Measurements from ENCODE around the gene PDE9A. TPM values are rescaled to one million over a fixed set of nuclear protein-coding genes. Genes with fewer than 3 reads are reported as not detected.

PDE9A gene
- total and polyA plus RNA-seq, 2 donors (not counting 1 experiment from before 2014, with no cell fraction given) = 0.34 to 5.8 TPM

DNA sequence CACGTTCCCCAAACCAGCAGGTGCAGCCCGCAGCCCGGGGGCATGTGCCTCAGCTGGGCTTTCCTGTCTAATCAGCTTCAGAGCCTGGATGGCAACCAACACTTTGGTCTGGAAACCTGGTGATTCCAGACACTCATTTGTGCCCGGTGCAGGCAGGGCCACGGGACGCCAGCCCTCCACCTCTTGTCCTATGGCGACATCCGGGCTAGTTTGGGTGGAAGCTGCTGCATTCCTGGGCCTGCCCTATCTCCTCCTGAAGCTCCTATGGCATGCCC lies 114.1 kb downstream of the PDE9A start:
- no peak overlapping the region for H3K4me3 ChIP-seq (ENCODE audit: control extremely low read depth in 1 of 5, extremely low read depth in 1 of 5, insufficient read depth in 1 of 5, low read depth in 2 of 5, low read length in 4 of 5)
- H3K4me1 Mint-ChIP-seq = no peaks in the 10 kb centered on the region
- H3K4me3 Mint-ChIP-seq = no peak overlapping the region
- no peak overlapping the region for H3K27ac Mint-ChIP-seq
- H3K9me3 ChIP-seq (ENCODE audit: control extremely low read depth in 1 of 3, control insufficient read depth in 2 of 3, insufficient read depth in 1 of 3, low read length in 2 of 3) = no peaks in the 10 kb centered on the region
- intact Hi-C loops (cut with micrococcal nuclease) = no loop called here
- TF ChIP-seq, protein P1, sequence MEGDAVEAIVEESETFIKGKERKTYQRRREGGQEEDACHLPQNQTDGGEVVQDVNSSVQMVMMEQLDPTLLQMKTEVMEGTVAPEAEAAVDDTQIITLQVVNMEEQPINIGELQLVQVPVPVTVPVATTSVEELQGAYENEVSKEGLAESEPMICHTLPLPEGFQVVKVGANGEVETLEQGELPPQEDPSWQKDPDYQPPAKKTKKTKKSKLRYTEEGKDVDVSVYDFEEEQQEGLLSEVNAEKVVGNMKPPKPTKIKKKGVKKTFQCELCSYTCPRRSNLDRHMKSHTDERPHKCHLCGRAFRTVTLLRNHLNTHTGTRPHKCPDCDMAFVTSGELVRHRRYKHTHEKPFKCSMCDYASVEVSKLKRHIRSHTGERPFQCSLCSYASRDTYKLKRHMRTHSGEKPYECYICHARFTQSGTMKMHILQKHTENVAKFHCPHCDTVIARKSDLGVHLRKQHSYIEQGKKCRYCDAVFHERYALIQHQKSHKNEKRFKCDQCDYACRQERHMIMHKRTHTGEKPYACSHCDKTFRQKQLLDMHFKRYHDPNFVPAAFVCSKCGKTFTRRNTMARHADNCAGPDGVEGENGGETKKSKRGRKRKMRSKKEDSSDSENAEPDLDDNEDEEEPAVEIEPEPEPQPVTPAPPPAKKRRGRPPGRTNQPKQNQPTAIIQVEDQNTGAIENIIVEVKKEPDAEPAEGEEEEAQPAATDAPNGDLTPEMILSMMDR (IDR thresholded peaks at IDR 0.05) = no peak
- TF ChIP-seq EZH2 (IDR thresholded peaks at IDR 0.05; ENCODE audit: borderline replicate concordance, insufficient read depth, low read depth, low read length, poor library complexity, severe bottlenecking) = no peak
- no peak for ATAC-seq (ENCODE audit: low read depth)
- H3K4me2 ChIP-seq (replicated peaks; ENCODE audit: low read depth, low read length, poor library complexity, severe bottlenecking) = no peak overlapping the region
- no peaks in the 10 kb centered on the region for H3K79me2 ChIP-seq (ENCODE audit: control insufficient read depth, insufficient read depth, low read length)
- no peaks in the 10 kb centered on the region for H3K27me3 Mint-ChIP-seq
- ChIA-PET POLR2A (interaction anchor here (0.8 kb wide), 1 partner anchor 10 kb away, joined by 3 read pairs; no protein-coding TSS in a partner anchor), CTCF (no interaction called here)
- H3K4me1 ChIP-seq (ENCODE audit: control insufficient read depth in 2 of 2, insufficient read depth in 2 of 2, low read length in 2 of 2) = no peaks in the 10 kb centered on the region
- no peak overlapping the region for H3K9ac ChIP-seq (ENCODE audit: low read length)
- no peaks in the 10 kb centered on the region for H4K20me1 ChIP-seq (ENCODE audit: control insufficient read depth, insufficient read depth, low read length, poor library complexity, severe bottlenecking)
- DNase-seq = no peak
- H3K27ac ChIP-seq (ENCODE audit: low read length in 2 of 2) = no peak overlapping the region
- no peaks in the 10 kb centered on the region for H3K27me3 ChIP-seq (replicated peaks in 1 of 4; ENCODE audit: control extremely low read depth in 1 of 4, control insufficient read depth in 3 of 4, insufficient read depth in 4 of 4, low read length in 3 of 4)
- H3K9me3 Mint-ChIP-seq (ENCODE audit: insufficient read depth) = no peaks in the 10 kb centered on the region
- H3K36me3 ChIP-seq (replicated peaks in 1 of 2; ENCODE audit: control extremely low read depth in 1 of 2, control insufficient read depth in 1 of 2, extremely low read depth in 1 of 2, insufficient read depth in 2 of 2, low read length in 1 of 2) = no peaks in the 10 kb centered on the region
- 97% methylated on average over 8 of the region's 8 CpGs for WGBS (ENCODE audit: insufficient coverage)
- H2AFZ ChIP-seq (ENCODE audit: insufficient read depth, low read depth, low read length, poor library complexity, severe bottlenecking) = no peak overlapping the region

DNA sequence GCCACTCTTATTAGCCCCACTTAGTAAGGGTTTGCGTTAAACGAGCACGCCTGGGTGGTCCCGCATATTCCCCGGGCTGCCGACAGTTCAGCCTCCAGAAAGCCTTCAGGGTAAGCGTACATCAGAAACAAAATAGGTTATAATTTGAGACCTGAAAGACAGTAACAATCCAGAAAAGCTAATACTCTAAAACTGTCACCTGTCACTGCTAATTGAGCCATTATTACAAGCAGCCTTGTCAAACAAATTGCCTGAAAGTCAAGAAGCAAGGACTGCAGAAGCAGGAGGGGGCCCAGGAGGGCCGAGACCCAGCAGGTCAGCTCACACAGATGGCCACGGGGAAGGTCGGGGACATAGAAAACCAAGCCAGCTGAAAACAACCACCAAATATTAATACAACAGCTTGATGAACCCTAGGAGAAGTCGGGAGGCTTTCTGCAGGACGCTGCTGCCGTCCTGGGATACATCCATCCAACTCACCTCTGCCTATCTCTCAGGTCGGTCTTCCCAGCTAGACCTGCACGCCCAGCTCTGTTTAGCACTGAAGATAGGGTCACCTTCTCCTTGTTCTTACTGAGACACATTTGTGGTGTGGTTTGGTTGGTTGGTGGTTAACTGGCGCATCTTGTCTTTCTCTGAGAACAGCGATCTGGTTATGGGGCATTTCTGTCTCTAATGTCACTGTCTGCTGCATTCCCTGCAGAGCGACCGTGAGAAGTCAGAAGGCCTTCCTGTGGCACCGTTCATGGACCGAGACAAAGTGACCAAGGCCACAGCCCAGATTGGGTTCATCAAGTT lies 115.1 kb downstream of the PDE9A start:
- Mint-ChIP-seq H3K27me3 (no peaks in the 10 kb centered on the region), H3K9me3 (ENCODE audit: insufficient read depth) (no peaks in the 10 kb centered on the region), H3K4me3 (no peak overlapping the region), H3K27ac (peak overlapping the region; percentile 15), H3K4me1 (no peaks in the 10 kb centered on the region)
- no peaks in the 10 kb centered on the region for H3K27me3 ChIP-seq (replicated peaks in 1 of 4; ENCODE audit: control extremely low read depth in 1 of 4, control insufficient read depth in 3 of 4, insufficient read depth in 4 of 4, low read length in 3 of 4)
- no peak overlapping the region for H3K4me3 ChIP-seq (ENCODE audit: control extremely low read depth in 1 of 5, extremely low read depth in 1 of 5, insufficient read depth in 1 of 5, low read depth in 2 of 5, low read length in 4 of 5)
- DNase-seq (no peak), ATAC-seq (ENCODE audit: low read depth) (no peak)
- H3K4me2 ChIP-seq (replicated peaks; ENCODE audit: low read depth, low read length, poor library complexity, severe bottlenecking) = no peak overlapping the region
- H4K20me1 ChIP-seq (ENCODE audit: control insufficient read depth, insufficient read depth, low read length, poor library complexity, severe bottlenecking) = no peaks in the 10 kb centered on the region
- H3K79me2 ChIP-seq (ENCODE audit: control insufficient read depth, insufficient read depth, low read length) = no peaks in the 10 kb centered on the region
- no peak overlapping the region for H3K9ac ChIP-seq (ENCODE audit: low read length)
- whole genome bisulfite sequencing (ENCODE audit: insufficient coverage) = 88% methylated on average over 16 of the region's 21 CpGs
- no peak overlapping the region for H3K27ac ChIP-seq (ENCODE audit: low read length in 2 of 2)
- no peaks in the 10 kb centered on the region for H3K9me3 ChIP-seq (ENCODE audit: control extremely low read depth in 1 of 3, control insufficient read depth in 2 of 3, insufficient read depth in 1 of 3, low read length in 2 of 3)
- CTCF ChIA-PET = interaction anchor here (0.6 kb wide), 1 partner anchor 83 kb away, joined by 3 read pairs; no protein-coding TSS in a partner anchor
- TF ChIP-seq, protein P1 (IDR thresholded peaks at IDR 0.05) = no peak
- no peak for TF ChIP-seq EZH2 (IDR thresholded peaks at IDR 0.05; ENCODE audit: borderline replicate concordance, insufficient read depth, low read depth, low read length, poor library complexity, severe bottlenecking)
- no peaks in the 10 kb centered on the region for H3K36me3 ChIP-seq (replicated peaks in 1 of 2; ENCODE audit: control extremely low read depth in 1 of 2, control insufficient read depth in 1 of 2, extremely low read depth in 1 of 2, insufficient read depth in 2 of 2, low read length in 1 of 2)
- no peak overlapping the region for H2AFZ ChIP-seq (ENCODE audit: insufficient read depth, low read depth, low read length, poor library complexity, severe bottlenecking)
- intact Hi-C loops (cut with micrococcal nuclease) = no loop called here
- no peaks in the 10 kb centered on the region for H3K4me1 ChIP-seq (ENCODE audit: control insufficient read depth in 2 of 2, insufficient read depth in 2 of 2, low read length in 2 of 2)
- POLR2A ChIA-PET = interaction anchor here (0.8 kb wide), 2 partner anchors 9 to 23 kb away, joined by 3 to 18 read pairs; no protein-coding TSS in a partner anchor
